HG03354 (cell line): ENCODE results near the gene PSMD9.

Experiments
- ATAC-seq: cut with Tn5 transposase; IDR thresholded peaks from one replicate; pipeline ENCODE4 v1.9.1; 2021; ENCODE audit warnings: mild to moderate bottlenecking; ENCODE audit not compliant: unreplicated experiment, poor library complexity, severe bottlenecking

PSMD9 gene

GRCh38 chr12:121947981-121948380 is 59.4 kb downstream of the PSMD9 start:
- ATAC-seq: no peak

GRCh38 chr12:121949648-121950397 is 61.2 kb downstream of the PSMD9 start:
- no peak for ATAC-seq

- no peak for ATAC-seq
These were observed 64.6 kb downstream of the PSMD9 start for GRCh38 chr12:121953117-121953692.

- ATAC-seq: no peak
These were observed 65.1 kb downstream of the PSMD9 start for GRCh38 chr12:121953695-121954094.

- no peak for ATAC-seq
These were observed 67.0 kb downstream of the PSMD9 start for GRCh38 chr12:121955258-121956237.

- ATAC-seq: no peak
These were observed 69.4 kb downstream of the PSMD9 start for GRCh38 chr12:121957861-121958515.

GRCh38 chr12:121958541-121959240 is 70.1 kb downstream of the PSMD9 start:
- ATAC-seq: no peak

- no peak for ATAC-seq
These were observed 72.0 kb downstream of the PSMD9 start for GRCh38 chr12:121960541-121960940.

- ATAC-seq: no peak
These were observed 72.7 kb downstream of the PSMD9 start for GRCh38 chr12:121961195-121961879.

GRCh38 chr12:121963341-121964018 is 74.9 kb downstream of the PSMD9 start:
- no peak for ATAC-seq

GRCh38 chr12:121964813-121965643 is 76.4 kb downstream of the PSMD9 start:
- ATAC-seq: no peak

GRCh38 chr12:121966959-121967358 is 78.4 kb downstream of the PSMD9 start:
- no peak for ATAC-seq
